NCI-H2171 (cell line): ENCODE measurements around the gene SLC16A11.
A peak's percentile ranks its signal among the peaks of the same experiment; 100 is the strongest.
"Not testable (repeated sequence)": the region's sequence is repeated elsewhere in the genome, so short reads cannot be mapped to it uniquely, and the experiment has no call there.

Experiments used
- DNase-seq: peaks from one replicate; lab custom pipeline; 2025; lab: John Stamatoyannopoulos, UW

Gene SLC16A11, protein sequence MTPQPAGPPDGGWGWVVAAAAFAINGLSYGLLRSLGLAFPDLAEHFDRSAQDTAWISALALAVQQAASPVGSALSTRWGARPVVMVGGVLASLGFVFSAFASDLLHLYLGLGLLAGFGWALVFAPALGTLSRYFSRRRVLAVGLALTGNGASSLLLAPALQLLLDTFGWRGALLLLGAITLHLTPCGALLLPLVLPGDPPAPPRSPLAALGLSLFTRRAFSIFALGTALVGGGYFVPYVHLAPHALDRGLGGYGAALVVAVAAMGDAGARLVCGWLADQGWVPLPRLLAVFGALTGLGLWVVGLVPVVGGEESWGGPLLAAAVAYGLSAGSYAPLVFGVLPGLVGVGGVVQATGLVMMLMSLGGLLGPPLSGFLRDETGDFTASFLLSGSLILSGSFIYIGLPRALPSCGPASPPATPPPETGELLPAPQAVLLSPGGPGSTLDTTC

GRCh38 chr17:7043497-7044198 is at the start of gene SLC16A11:
TSS of gene SLC16A11 (minus strand) at chr17:7044092. CDS start at chr17:7043513, 579 bp downstream.
- peak; percentile 96 for DNase-seq

DNA sequence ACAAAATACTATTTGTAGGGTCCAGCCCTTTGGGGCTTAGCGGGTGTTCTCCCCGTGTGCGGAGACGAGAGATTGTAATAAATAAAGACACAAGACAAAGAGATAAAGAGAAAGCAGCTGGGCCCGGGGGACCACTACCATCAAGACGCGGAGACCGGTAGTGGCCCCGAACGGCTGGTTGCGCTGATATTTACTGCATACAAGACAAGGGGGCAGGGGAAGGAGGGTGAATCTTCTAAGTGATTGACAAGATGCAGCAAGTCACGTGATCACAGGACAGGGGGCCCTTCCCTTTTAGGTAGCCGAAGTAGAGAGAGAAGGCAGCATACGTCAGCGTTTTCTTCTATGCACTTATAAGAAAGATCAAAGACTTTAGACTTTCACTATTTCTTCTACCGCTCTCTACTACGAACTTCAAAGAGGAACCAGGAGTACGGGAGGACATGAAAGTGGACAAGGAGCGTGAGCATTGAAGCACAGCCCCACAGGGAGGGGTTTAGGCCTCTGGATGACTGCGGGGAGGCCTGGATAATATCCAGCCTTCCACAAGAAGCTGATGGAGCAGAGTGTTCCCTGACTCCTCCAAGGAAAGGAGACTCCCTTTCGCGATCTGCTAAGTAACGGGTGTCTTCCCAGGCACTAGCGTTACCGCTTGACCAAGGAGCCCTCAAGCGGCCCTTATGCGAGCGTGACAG is 47.6 kb upstream of the SLC16A11 start:
- DNase-seq, result not testable (repeated sequence)

GRCh38 chr17:7089570-7089969 is 45.7 kb upstream of the SLC16A11 start:
- DNase-seq, result not testable (repeated sequence)

DNA sequence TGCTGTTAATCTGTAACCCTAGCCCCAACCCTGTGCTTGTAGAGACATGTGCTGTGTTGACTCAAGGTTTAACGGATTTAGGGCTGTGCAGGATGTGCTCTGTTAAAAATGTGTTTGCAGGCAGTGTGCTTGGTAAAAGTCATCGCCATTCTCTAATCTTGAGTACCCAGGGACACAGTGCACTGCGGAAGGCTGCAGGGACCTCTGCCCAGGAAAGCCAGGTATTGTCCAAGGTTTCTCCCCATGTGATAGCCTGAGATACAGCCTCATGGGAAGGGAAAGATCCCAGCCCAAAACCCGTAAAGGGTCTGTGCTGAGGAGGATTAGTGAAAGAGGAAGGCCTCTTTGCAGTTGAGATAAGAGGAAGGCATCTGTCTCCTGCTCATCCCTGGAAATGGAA is 44.5 kb upstream of the SLC16A11 start:
- not testable (repeated sequence) for DNase-seq

- no peak for DNase-seq
These were observed 40.2 kb upstream of the SLC16A11 start for GRCh38 chr17:7084088-7084487.

- DNase-seq, result no peak
These were observed 39.7 kb upstream of the SLC16A11 start for GRCh38 chr17:7083592-7083991.

- DNase-seq, result no peak
These were observed 37.6 kb upstream of the SLC16A11 start for GRCh38 chr17:7081341-7082062.

GRCh38 chr17:7080456-7081041 is 36.7 kb upstream of the SLC16A11 start:
- DNase-seq, result no peak

DNA sequence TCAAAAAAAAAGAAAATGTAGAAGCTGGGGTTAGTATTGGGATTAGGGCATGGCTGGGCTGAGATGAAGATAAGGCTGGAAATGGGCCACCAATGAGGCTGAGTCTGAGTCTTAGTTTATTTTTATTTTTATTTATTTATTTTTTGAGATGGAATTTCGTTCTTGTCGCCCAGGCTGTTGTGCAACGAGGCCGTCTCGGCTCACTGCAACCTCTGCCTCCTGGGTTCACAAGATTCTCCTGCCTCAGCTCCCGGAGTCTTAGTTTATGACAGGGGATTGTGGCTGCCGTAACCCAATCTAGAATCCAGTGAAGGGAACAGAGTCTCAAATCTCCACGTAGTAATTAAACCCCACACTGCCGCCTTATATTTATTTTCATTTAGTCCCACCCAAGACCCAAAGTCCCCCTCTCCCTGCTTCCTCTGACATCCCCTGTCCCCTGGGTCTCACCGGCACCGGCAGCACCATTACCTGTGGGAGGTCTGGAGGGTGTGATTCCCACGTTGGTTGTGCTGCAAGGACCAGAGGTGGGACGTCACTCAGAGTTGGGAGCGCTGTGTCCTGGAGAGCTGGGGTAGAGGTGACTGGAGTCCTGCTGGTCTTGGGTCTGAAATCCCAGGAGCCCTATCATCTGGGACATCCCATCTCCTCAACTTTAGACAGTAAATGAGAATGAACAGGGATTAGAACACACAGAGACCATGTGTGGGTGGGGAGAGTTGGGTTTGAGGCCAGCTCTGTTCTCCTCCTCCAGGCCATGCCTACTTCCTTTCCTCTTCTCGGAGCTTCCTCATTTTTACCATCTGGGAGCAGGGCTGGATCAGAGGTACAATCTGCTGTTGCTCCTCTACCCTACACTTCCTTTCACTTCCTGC is 35.9 kb upstream of the SLC16A11 start, which contains the start of gene CLEC10A:
CLEC10A (minus strand) TSS at position 671 of the 875 bp plus-strand sequence. CDS start 1,439 bp downstream, outside the sequence.
- no peak for DNase-seq

DNA sequence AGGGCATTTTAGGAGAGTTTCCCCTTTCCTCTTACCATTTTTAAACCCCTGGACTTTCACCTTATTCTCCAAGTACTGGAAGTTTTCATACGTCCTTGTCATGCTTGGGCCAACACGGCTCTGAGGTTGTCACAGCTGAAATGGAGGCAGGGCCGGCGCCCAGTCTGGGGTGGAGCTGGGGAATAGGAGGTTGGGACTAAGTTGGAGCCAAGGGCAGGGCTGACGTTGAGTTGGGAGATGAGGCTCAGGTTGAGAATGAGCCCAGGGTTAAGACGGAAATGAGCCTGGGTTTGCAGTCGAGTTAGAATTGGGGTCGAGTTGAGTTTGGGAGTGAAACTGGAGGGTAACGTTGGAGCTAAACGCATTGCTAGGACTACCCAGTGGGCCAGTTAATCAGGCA is 34.8 kb upstream of the SLC16A11 start:
- no peak for DNase-seq

DNA sequence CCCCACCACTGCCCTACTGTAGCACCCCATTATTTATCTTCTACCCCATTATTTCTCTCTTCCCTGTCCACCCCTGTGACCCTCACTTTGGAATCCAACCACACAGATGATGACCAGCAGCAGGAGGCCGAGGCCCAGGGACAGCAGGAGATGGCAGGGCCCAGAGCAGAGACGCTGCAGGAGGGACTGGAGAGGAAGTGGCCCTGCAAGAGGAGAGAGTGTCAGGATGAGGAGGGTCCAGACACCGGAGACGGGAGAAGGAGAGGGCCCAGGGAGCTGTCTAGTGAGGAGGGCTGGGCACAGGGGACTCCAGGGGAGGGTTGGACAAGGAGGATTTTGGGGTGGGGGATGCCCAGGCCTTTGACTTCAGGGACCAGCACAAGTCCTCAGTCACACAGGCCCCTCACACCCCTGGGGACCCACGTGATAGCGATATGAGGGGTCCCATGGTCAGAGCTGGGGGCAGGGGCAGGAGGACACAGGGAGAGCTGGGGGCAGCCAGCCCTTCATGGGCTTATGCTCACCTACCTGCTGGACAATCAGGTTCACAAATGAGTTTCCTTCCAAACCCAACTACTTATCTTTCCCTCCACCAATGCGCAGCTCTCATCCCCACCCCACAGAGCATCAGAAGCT is 34.1 kb upstream of the SLC16A11 start:
- DNase-seq, result no peak

- DNase-seq, result no peak
These were observed 31.0 kb upstream of the SLC16A11 start for GRCh38 chr17:7074931-7075330.

- no peak for DNase-seq
These were observed 28.5 kb upstream of the SLC16A11 start for GRCh38 chr17:7072406-7072805.

- DNase-seq, result no peak
These were observed 26.8 kb upstream of the SLC16A11 start for GRCh38 chr17:7070712-7071111.

- no peak for DNase-seq
These were observed 24.4 kb upstream of the SLC16A11 start for GRCh38 chr17:7068268-7068667.

GRCh38 chr17:7067198-7067597 is 23.3 kb upstream of the SLC16A11 start:
- DNase-seq, result no peak

DNA sequence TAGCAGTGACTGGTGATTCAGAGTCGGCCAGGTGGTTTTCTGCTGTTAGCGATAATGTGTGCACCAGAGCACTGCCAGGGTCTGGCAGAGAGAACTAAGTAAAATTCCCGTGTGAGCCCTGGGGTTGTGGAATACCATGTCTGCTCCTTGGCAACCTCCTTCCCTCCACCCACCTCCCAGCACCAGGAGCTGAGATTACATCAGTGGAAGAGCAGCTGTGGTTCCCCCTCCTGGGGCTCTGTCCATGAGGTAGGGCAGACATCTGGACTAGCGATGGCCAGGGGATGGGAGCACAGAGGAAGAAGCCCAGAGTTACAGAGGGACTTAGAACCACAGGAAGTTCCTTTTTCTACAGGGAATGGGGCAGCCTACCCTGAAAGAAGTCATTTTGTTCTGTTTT is 20.4 kb upstream of the SLC16A11 start:
- DNase-seq, result no peak

- DNase-seq, result peak; percentile 62
These were observed 19.7 kb upstream of the SLC16A11 start for GRCh38 chr17:7063518-7064094.

DNA sequence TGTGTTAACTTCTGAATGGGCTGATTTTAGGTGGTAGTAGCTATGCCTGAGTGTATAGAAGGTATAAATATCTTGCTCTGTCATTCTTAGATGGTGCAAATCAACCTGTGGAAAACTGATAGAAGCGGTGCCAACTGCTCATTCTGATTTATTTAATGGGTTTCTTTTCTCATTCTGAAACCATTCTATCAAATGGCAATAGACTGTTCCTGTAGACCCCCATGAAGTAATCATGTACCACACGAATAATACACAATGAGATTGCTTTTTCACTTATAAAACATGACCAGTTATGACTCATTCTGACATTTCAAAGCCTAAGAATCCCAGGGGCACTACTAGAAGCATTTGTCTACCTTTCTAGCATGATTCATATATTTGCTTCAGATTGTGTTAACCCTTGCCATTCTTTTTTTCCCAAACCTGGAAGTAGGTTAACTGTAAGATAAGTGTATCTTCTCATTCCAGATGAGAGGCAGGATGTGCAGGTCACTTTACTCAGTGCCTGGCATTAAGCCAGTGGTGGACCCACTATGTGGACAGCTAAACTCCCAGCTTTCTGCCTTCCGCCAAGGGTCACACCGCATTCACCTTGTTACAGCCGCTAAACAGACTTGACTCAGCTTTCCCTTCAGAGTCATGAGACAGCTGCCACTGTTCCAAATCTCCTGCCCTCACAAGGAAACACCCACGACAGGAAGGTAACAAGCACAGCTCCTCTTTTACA is 16.4 kb upstream of the SLC16A11 start:
- DNase-seq, result no peak
